HG03575 (cell line): ENCODE results near the gene CEP250.

Experiments
- ATAC-seq: cut with Tn5 transposase; IDR thresholded peaks from one replicate; pipeline ENCODE4 v1.9.1; 2021; ENCODE audit not compliant: unreplicated experiment, insufficient number of reproducible peaks, low FRiP score; ENCODE audit errors: extremely low read depth

CEP250 gene

GRCh38 chr20:35479798-35480197, 24.4 kb downstream of the CEP250 start:
- no peak for ATAC-seq

- no peak for ATAC-seq
Measured at GRCh38 chr20:35487479-35487878, 32.1 kb downstream of the CEP250 start.

- ATAC-seq, result no peak
Measured at GRCh38 chr20:35489717-35490116, 34.3 kb downstream of the CEP250 start.

GRCh38 chr20:35490736-35491181, 35.4 kb downstream of the CEP250 start:
- peak; percentile 68 for ATAC-seq

- no peak for ATAC-seq
Measured at GRCh38 chr20:35491823-35492222, 36.4 kb downstream of the CEP250 start.

GRCh38 chr20:35492352-35492751, 37.0 kb downstream of the CEP250 start:
- no peak for ATAC-seq

GRCh38 chr20:35496481-35496880, 41.1 kb downstream of the CEP250 start:
- no peak for ATAC-seq

GRCh38 chr20:35497320-35497719, 41.9 kb downstream of the CEP250 start:
- ATAC-seq, result no peak

GRCh38 chr20:35497780-35498189, 42.4 kb downstream of the CEP250 start:
- ATAC-seq, result no peak

- ATAC-seq, result no peak
Measured at GRCh38 chr20:35499271-35499670, 43.9 kb downstream of the CEP250 start.

GRCh38 chr20:35502352-35502751, 47.0 kb downstream of the CEP250 start:
- ATAC-seq, result no peak

GRCh38 chr20:35503281-35503680, 47.9 kb downstream of the CEP250 start:
- no peak for ATAC-seq

- no peak for ATAC-seq
Measured at GRCh38 chr20:35503841-35504561, 48.6 kb downstream of the CEP250 start.

- ATAC-seq, result no peak
Measured at GRCh38 chr20:35504751-35505150, 49.4 kb downstream of the CEP250 start.

- ATAC-seq, result no peak
Measured at GRCh38 chr20:35506179-35506578, 50.8 kb downstream of the CEP250 start.

- ATAC-seq, result no peak
Measured at GRCh38 chr20:35506872-35507638, 51.7 kb downstream of the CEP250 start.

- ATAC-seq, result no peak
Measured at GRCh38 chr20:35508493-35509218, 53.3 kb downstream of the CEP250 start.

- ATAC-seq, result no peak
Measured at GRCh38 chr20:35510951-35511735, 55.7 kb downstream of the CEP250 start.

GRCh38 chr20:35511814-35512420, 56.5 kb downstream of the CEP250 start:
- ATAC-seq, result no peak
